NOMO-1 (cell line): ENCODE data around the gene ALKBH2.

Experiments
- DNase-seq, 2 experiments: peaks; one replicate each; lab custom pipeline; 2025; ENCODE audit not compliant: unreplicated experiment in 2 of 2; lab: John Stamatoyannopoulos, UW

ALKBH2 gene

GRCh38 chr12:109114644-109115043 is 21.4 kb upstream of the ALKBH2 start:
- DNase-seq: no peak

- DNase-seq: no peak
These were observed 20.5 kb upstream of the ALKBH2 start for GRCh38 chr12:109113661-109114321.

GRCh38 chr12:109112720-109113465 is 19.6 kb upstream of the ALKBH2 start:
- DNase-seq: no peak

GRCh38 chr12:109110988-109111495 is 17.8 kb upstream of the ALKBH2 start:
- no peak for DNase-seq

GRCh38 chr12:109109746-109110350 is 16.6 kb upstream of the ALKBH2 start:
- no peak for DNase-seq

- DNase-seq: no peak
These were observed 11.9 kb upstream of the ALKBH2 start for GRCh38 chr12:109105176-109105575.

- no peak for DNase-seq
These were observed 9.2 kb upstream of the ALKBH2 start for GRCh38 chr12:109102491-109102890.

GRCh38 chr12:109100741-109101140 is 7.5 kb upstream of the ALKBH2 start:
- no peak for DNase-seq

GRCh38 chr12:109099431-109100020 is 6.3 kb upstream of the ALKBH2 start:
- DNase-seq: no peak

- DNase-seq: no peak
These were observed 5.4 kb upstream of the ALKBH2 start for GRCh38 chr12:109098651-109099050.

- DNase-seq: no peak
These were observed 4.9 kb upstream of the ALKBH2 start for GRCh38 chr12:109098183-109098604.

- DNase-seq: peak; percentile 92 to 97
These were observed 4.3 kb upstream of the ALKBH2 start, which contains the start of gene UNG for GRCh38 chr12:109097435-109098182. TSS of gene UNG (plus strand) at chr12:109097597. CDS start at chr12:109097680, 83 bp downstream.

- peak in 1 of 2 experiments; percentile 7 for DNase-seq
These were observed 3.8 kb upstream of the ALKBH2 start for GRCh38 chr12:109097140-109097434.

- no peak for DNase-seq
These were observed 713 bp downstream of the ALKBH2 start for GRCh38 chr12:109092497-109093021.

GRCh38 chr12:109089683-109090082 is 3.6 kb downstream of the ALKBH2 start:
- no peak for DNase-seq

GRCh38 chr12:109088818-109089217 is 4.5 kb downstream of the ALKBH2 start:
- DNase-seq: no peak

- no peak for DNase-seq
These were observed 6.0 kb downstream of the ALKBH2 start for GRCh38 chr12:109087250-109087649.

GRCh38 chr12:109085590-109085989 is 7.7 kb downstream of the ALKBH2 start:
- DNase-seq: no peak

GRCh38 chr12:109084425-109084824 is 8.8 kb downstream of the ALKBH2 start:
- DNase-seq: no peak

- DNase-seq: no peak
These were observed 10.5 kb downstream of the ALKBH2 start for GRCh38 chr12:109082751-109083150.
